Measurements from ENCODE around the gene AGMO.

Gene AGMO

DNA sequence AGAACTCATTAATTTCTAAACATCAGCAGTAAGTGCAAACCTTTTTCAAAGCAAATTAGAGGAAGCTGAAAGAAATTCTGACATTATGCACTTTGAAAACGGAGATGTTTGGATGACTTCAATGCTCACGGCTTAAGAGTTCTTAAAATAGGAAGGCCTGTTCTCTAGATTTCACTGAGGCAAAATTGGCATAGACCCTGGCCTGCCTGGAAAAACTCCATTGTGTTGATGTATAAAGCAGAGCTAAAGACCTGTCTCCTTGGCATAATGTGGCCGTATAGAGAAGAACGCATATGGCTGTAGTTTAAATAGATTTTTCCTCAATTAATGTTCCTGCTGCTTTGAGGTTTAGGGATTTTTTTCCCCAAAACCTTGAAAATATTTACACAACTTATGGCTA is 24.5 kb upstream of the AGMO start:
- no peak overlapping the region for H3K4me3 ChIP-seq (ENCODE audit: low read length)
- no peaks in the 10 kb centered on the region for H4K20me1 ChIP-seq (ENCODE audit: insufficient read depth, low read length)
- no peak overlapping the region for H3K4me2 ChIP-seq (ENCODE audit: low read length)
- no peak overlapping the region for H2AFZ ChIP-seq (ENCODE audit: low read depth, low read length)
- no peak overlapping the region for H3K9ac ChIP-seq (ENCODE audit: low read length)
- H3K9me3 ChIP-seq (ENCODE audit: insufficient read depth, low read length): no peaks in the 10 kb centered on the region
- no peak overlapping the region for H3K27ac ChIP-seq (ENCODE audit: low read length)
- no peaks in the 10 kb centered on the region for H3K27me3 ChIP-seq (ENCODE audit: low read depth, low read length)
- H3K4me1 ChIP-seq (ENCODE audit: low read length): no peaks in the 10 kb centered on the region
- TF ChIP-seq EZH2phosphoT487 (IDR thresholded peaks at IDR 0.05; ENCODE audit: low read depth) (no peak), CTCF (IDR thresholded peaks at IDR 0.05; ENCODE audit: low read depth, low read length) (no peak)
- no peaks in the 10 kb centered on the region for H3K36me3 ChIP-seq (replicated peaks; ENCODE audit: low read depth, low read length)
- H3K79me2 ChIP-seq (ENCODE audit: low read length): no peaks in the 10 kb centered on the region

- H3K4me3 ChIP-seq (ENCODE audit: low read length): no peak overlapping the region
- no peak overlapping the region for H3K9ac ChIP-seq (ENCODE audit: low read length)
- no peaks in the 10 kb centered on the region for H3K27me3 ChIP-seq (ENCODE audit: low read depth, low read length)
- no peak overlapping the region for H3K27ac ChIP-seq (ENCODE audit: low read length)
- no peak overlapping the region for H2AFZ ChIP-seq (ENCODE audit: low read depth, low read length)
- H4K20me1 ChIP-seq (ENCODE audit: insufficient read depth, low read length): no peaks in the 10 kb centered on the region
- H3K9me3 ChIP-seq (ENCODE audit: insufficient read depth, low read length): no peaks in the 10 kb centered on the region
- no peaks in the 10 kb centered on the region for H3K36me3 ChIP-seq (replicated peaks; ENCODE audit: low read depth, low read length)
- H3K4me1 ChIP-seq (ENCODE audit: low read length): no peaks in the 10 kb centered on the region
- no peaks in the 10 kb centered on the region for H3K79me2 ChIP-seq (ENCODE audit: low read length)
- H3K4me2 ChIP-seq (ENCODE audit: low read length): no peak overlapping the region
- TF ChIP-seq EZH2phosphoT487 (IDR thresholded peaks at IDR 0.05; ENCODE audit: low read depth): no peak
- TF ChIP-seq CTCF (IDR thresholded peaks at IDR 0.05; ENCODE audit: low read depth, low read length): no peak
Observed at GRCh38 chr7:15584575-15584974, 22.8 kb upstream of the AGMO start.

DNA sequence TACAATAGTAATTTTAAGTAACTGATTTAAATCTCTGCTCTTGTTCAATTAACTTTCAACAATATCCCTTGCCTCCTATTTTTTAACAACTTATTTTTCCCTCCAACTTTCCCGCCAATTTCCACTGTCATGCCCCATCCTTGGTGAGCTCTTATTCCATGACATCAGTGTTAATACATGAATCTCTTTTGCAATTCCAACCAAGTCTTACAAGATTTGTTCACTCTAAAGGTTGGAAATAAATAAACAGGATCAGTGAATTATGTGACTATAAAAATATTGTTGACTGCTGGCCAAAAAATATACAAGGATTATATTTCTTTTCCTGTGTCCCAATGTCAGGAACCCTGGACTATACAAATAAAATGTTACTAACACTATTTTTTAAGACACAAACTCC is 21.0 kb upstream of the AGMO start:
- H3K4me3 ChIP-seq (ENCODE audit: low read length): no peak overlapping the region
- no peaks in the 10 kb centered on the region for H3K4me1 ChIP-seq (ENCODE audit: low read length)

DNA sequence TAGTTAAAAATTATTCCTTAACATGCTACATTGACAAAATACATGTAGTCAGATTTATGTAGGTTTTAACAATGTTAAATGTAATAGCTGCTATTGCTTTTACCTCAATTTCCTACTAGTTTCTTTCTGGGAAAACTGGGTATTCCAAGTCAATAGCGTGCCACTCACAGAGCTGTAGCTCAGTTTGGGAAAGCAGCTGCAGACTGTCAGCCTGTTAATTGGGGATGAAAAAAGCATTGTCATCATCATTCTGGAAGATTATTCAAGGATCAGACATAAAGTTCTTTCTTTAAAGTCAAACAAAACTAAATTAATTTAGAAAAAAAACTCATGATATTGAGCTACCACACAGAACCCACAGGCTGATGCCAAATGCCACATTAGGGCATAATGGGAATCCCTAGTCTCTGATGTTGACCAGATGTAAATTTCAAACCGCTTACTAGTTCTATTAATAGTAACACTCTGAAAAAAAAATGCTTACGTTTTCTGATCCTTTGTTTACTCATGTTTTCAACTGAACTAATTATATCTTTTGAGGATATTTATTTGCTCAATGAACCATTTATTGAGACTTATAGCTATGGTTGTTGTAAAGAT is 19.6 kb upstream of the AGMO start:
- Histone ChIP-seq H3K4me2 (ENCODE audit: low read length) (no peak overlapping the region), H3K9ac (ENCODE audit: low read length) (no peak overlapping the region), H2AFZ (ENCODE audit: low read depth, low read length) (no peak overlapping the region), H3K27ac (ENCODE audit: low read length) (no peak overlapping the region), H4K20me1 (ENCODE audit: insufficient read depth, low read length) (no peaks in the 10 kb centered on the region), H3K4me1 (ENCODE audit: low read length) (no peaks in the 10 kb centered on the region), H3K9me3 (ENCODE audit: insufficient read depth, low read length) (no peaks in the 10 kb centered on the region), H3K36me3 (replicated peaks; ENCODE audit: low read depth, low read length) (no peaks in the 10 kb centered on the region), H3K79me2 (ENCODE audit: low read length) (no peaks in the 10 kb centered on the region), H3K27me3 (ENCODE audit: low read depth, low read length) (no peaks in the 10 kb centered on the region), H3K4me3 (ENCODE audit: low read length) (no peak overlapping the region)
- TF ChIP-seq EZH2phosphoT487 (IDR thresholded peaks at IDR 0.05; ENCODE audit: low read depth) (no peak), CTCF (IDR thresholded peaks at IDR 0.05; ENCODE audit: low read depth, low read length) (no peak)

More for the DNA sequence above, 21.0 kb upstream of the AGMO start:
- Histone ChIP-seq H3K9me3 (ENCODE audit: insufficient read depth, low read length) (no peaks in the 10 kb centered on the region), H3K79me2 (ENCODE audit: low read length) (no peaks in the 10 kb centered on the region), H3K36me3 (replicated peaks; ENCODE audit: low read depth, low read length) (no peaks in the 10 kb centered on the region), H3K27me3 (ENCODE audit: low read depth, low read length) (no peaks in the 10 kb centered on the region), H4K20me1 (ENCODE audit: insufficient read depth, low read length) (no peaks in the 10 kb centered on the region), H3K27ac (ENCODE audit: low read length) (no peak overlapping the region), H3K9ac (ENCODE audit: low read length) (no peak overlapping the region), H2AFZ (ENCODE audit: low read depth, low read length) (no peak overlapping the region), H3K4me2 (ENCODE audit: low read length) (no peak overlapping the region)
- TF ChIP-seq EZH2phosphoT487 (IDR thresholded peaks at IDR 0.05; ENCODE audit: low read depth) (no peak), CTCF (IDR thresholded peaks at IDR 0.05; ENCODE audit: low read depth, low read length) (no peak)

Data from OCI-LY3 (cell line).